Activated CD4-positive, CD25-positive, alpha-beta regulatory T cell treated with anti-CD3 and anti-CD28 coated beads, Interleukin-2, amount 50 U/mL, for 72 hours (primary cell): ENCODE measurements around the gene RRP12.
"Not testable (repeated sequence)": the region's sequence is repeated elsewhere in the genome, so short reads cannot be mapped to it uniquely, and the experiment has no call there.

Source experiments
- DNase-seq: peaks from one replicate; pipeline ENCODE4 v3.0.0; 2021

Gene RRP12

DNA sequence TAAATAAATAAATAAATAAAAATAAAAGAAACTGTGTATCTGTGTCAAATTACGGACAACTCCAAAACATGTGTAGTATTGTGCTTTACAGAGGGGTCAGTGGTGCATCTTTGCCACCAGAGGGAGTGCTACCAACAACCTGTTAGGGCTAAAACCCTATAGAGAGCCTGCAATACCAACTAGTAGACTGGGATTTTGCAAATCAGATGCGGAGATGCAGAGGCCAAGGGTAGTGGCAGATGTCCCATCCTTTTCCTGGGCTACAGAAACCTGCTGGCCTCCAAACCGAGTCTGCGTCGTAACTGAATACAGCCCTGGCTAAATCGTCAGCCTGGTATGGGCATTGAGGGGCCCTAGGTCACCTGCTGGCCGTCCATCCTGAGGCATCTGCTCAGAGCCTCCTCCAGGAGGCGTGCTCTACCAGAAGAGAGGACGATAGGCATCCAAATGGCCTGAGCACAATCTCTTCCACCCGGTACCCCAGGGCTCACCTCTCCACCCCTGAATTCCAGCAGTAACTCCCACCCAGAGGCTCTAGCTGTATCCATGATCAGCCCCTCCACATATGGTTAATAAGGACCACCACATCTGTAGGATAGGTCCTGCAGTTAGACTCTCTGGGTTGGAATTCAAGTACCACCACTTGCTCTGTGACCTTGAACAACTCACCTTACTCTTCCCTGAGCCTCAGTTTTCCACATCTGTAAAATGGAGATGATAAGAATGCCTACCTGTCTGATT is 6.2 kb upstream of the RRP12 start:
- peak; percentile 66 for DNase-seq

GRCh38 chr10:97406483-97406882 is 5.3 kb upstream of the RRP12 start:
- DNase-seq = not testable (repeated sequence)

GRCh38 chr10:97406064-97406463 is 4.9 kb upstream of the RRP12 start:
- DNase-seq = no peak

DNA sequence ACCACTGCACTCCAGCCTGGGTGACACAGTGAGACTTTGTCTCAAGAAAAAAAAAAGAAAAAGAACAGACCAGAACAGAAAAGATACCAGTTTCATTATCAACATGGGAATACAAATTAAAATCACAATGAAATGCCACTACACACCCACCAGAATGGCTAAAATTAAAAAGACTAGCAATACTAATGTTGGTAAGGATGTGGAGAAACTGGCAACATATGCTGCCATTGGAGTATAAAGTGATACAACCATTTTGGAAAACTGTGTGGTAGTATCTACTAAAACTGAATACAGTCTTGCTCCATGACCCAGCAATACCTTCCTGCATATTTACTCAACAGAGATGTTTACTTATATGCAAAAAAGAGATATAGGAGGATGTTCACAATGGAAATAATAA is 2.9 kb upstream of the RRP12 start:
- no peak for DNase-seq

DNA sequence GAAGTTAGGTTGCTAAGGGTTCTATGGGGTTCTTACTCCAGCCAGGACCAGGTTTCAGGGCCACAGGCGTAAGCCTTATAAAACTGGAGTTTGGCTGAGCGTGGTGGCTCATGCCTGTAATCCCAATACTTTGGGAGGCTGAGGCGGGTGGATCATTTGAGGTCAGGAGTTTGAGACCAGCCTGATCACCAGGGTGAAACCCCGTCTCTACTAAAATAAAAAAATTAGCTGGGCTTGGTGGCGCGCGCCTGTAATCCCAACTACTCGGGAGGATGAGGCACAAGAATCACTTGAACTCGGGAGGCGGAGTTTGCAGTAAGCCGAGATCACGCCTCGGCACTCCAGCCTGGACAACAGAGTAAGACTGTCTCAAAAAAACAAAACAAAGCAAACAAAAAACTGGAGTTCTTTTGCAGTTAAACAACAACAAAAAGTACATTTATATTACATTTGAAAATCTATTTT is 347 bp upstream of the RRP12 start:
- no peak for DNase-seq

- DNase-seq = no peak
These were observed 1.1 kb downstream of the RRP12 start for GRCh38 chr10:97399843-97400545.

GRCh38 chr10:97396056-97396455 is 5.1 kb downstream of the RRP12 start:
- DNase-seq = no peak

GRCh38 chr10:97393034-97393573 is 8.0 kb downstream of the RRP12 start:
- no peak for DNase-seq

- no peak for DNase-seq
These were observed 11.0 kb downstream of the RRP12 start for GRCh38 chr10:97390091-97390490.

DNA sequence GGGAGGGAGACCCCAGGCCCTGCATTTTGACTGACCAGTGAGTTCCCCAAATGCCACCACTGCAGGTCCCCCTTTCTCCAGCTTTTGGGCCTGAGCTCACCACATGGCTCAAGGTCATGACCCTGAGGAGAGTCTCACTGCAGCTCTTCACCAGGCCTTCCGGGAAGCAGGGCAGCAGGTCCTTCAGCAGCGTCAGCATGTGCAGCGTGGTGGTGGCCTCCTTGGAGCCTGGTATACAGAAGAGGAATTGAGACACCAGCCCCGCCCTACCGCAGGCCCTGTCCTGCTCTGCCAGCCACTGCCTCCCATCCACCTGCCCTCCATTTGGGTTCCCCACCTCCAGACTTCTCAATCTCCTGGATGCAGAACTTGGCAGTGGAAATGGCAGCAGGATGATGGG is 13.0 kb downstream of the RRP12 start:
- no peak for DNase-seq

DNA sequence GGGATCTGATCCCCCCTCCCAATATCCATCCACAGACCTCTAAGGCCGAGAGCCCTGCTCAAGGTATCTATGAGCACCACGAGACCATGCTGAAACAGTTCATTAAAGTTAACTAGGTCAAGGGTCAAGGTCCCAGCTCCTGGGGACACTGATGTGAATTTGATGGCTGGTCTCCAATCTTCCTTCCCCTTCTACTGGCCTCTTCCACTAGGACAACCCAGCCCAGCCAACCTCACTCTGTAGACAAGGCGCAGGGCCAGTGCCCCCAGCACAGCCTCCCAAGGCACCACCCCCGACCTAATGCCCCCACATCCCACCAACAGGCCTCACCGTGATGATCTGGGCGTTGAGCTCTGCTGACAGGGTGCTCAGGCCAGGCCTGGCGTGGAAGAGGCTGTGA is 15.6 kb downstream of the RRP12 start:
- no peak for DNase-seq

GRCh38 chr10:97384641-97385040 is 16.5 kb downstream of the RRP12 start:
- no peak for DNase-seq

GRCh38 chr10:97384156-97384555 is 17.0 kb downstream of the RRP12 start:
- DNase-seq = no peak

GRCh38 chr10:97383159-97383558 is 18.0 kb downstream of the RRP12 start:
- no peak for DNase-seq

- no peak for DNase-seq
These were observed 19.5 kb downstream of the RRP12 start for GRCh38 chr10:97381626-97382025.

- no peak for DNase-seq
These were observed 20.6 kb downstream of the RRP12 start for GRCh38 chr10:97380516-97380915.

GRCh38 chr10:97378933-97379921 is 21.9 kb downstream of the RRP12 start:
- DNase-seq = no peak

GRCh38 chr10:97376413-97376812 is 24.7 kb downstream of the RRP12 start:
- DNase-seq = no peak

DNA sequence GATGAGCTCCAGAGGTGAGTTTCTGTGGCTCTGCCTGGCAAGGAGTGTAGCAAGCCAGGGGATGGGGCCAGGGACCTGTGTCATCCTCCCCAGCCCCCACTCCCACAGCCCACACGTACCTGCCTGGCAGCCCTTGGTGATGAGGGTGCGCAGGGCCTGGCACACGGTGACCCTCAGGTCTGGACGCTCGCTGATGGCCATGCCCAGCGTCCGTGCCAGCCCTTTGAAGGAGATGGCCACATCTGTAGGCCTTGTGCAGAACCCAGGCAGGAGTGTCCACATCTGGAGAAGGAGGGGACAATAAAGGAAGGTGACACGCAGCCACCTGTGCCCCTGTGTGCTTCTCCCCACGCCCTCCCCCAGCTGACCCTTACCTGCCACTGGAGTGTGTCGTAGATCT is 27.7 kb downstream of the RRP12 start:
- DNase-seq = no peak

GRCh38 chr10:97372233-97372875 is 28.8 kb downstream of the RRP12 start:
- no peak for DNase-seq

DNA sequence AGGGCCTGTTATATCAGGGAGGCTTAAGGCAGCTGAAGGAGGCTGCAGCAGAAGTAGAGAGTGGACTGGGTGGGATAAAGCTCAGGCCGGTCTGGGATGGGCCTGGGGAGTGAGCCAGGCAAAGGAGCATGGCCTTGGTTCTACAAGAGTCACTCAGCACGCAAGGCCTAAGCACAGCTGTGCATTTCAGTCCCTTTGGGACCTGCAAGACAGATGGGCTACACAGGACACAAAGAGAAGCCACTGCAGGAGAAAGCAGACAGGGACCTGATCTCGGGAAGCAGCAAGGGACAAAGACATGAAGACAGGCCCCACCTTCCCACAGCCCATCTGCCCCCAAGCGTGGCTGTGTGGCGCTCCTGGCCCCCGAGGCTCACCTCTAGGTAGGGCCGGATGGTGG is 29.4 kb downstream of the RRP12 start:
- no peak for DNase-seq

DNA sequence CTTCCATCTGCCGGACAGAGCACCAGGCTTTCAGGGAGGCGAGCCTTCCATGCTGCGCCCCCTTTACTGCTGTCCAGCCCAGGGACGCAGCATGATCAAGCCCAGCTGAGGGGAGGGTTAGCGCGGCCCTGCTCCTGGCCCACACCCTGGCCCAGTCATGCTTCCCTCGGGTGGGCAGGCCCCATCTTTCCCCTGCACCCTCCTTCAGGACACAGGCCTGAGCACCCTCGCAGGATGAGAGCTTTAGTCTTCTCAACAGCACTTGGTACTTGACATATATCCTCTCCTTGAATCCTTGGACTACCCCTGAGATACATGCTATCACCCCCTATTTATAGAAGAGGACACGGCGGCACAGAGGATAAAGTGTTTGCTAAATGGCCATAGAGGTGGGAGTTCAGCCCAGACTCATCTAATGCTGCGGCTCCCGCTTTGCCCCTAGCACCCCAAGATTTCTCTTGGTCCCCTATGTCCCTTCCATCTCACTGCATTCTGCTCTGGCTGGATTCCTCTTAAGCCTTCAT is 34.0 kb downstream of the RRP12 start:
- no peak for DNase-seq
